ENCODE data around the gene FBLN2. TPM values are rescaled to one million over a fixed set of nuclear protein-coding genes. Genes with fewer than 3 reads are reported as not detected.

The FBLN2 gene
- total RNA-seq, 4 donors from 2014 or later: 25.3 to 93.8 (median 47.6) TPM

DNA sequence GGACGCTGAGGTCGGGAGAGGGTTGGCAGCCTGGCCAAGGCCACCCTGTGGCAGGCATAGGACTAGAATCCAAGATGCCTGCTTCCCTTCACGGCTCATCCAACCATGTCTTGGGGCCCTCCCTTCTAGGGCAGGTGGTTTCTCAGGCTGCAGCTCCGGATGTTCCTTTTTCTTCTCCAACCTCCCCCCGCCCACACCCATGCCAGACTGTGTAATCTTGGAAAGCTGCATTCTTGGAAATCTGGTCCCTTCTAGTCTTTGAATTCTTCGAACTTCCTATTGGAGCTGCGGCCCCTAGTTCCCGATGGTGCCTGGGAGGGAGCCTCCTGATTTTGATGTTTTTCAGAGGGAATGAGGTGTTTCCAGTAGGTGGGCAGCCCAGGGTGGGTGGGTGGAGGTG, 109.8 kb downstream of the FBLN2 start:
- Histone ChIP-seq H3K36me3 (no peaks in the 10 kb centered on the region), H3K27ac (no peak overlapping the region), H3K27me3 (peaks cover 53% of the 10 kb centered on the region), H3K4me3 (no peak overlapping the region), H3K9me3 (no peaks in the 10 kb centered on the region), H3K4me1 (peaks cover 15% of the 10 kb centered on the region)
- TF ChIP-seq CTCF (IDR thresholded peaks at IDR 0.05) (no peak), EP300 (IDR thresholded peaks at IDR 0.05) (no peak), POLR2A (IDR thresholded peaks at IDR 0.05) (no peak), POLR2AphosphoS5 (IDR thresholded peaks at IDR 0.05) (no peak)
- 68% methylated on average over 8 of the region's 8 CpGs for WGBS
- no peak for DNase-seq (ENCODE audit: low spot score in 2 of 2)

GRCh38 chr3:13659221-13659969, 110.5 kb downstream of the FBLN2 start:
- H3K4me3 ChIP-seq: no peak overlapping the region
- no peak overlapping the region for H3K27ac ChIP-seq
- no peak for DNase-seq (ENCODE audit: low spot score in 2 of 2)
- H3K27me3 ChIP-seq: peaks cover 48% of the 10 kb centered on the region
- H3K9me3 ChIP-seq: no peaks in the 10 kb centered on the region
- no peaks in the 10 kb centered on the region for H3K36me3 ChIP-seq
- TF ChIP-seq POLR2A (IDR thresholded peaks at IDR 0.05) (no peak), EP300 (IDR thresholded peaks at IDR 0.05) (no peak), CTCF (IDR thresholded peaks at IDR 0.05) (no peak), POLR2AphosphoS5 (IDR thresholded peaks at IDR 0.05) (no peak)
- H3K4me1 ChIP-seq: peaks cover 15% of the 10 kb centered on the region
- 74% methylated on average over 12 of the region's 12 CpGs for WGBS

DNA sequence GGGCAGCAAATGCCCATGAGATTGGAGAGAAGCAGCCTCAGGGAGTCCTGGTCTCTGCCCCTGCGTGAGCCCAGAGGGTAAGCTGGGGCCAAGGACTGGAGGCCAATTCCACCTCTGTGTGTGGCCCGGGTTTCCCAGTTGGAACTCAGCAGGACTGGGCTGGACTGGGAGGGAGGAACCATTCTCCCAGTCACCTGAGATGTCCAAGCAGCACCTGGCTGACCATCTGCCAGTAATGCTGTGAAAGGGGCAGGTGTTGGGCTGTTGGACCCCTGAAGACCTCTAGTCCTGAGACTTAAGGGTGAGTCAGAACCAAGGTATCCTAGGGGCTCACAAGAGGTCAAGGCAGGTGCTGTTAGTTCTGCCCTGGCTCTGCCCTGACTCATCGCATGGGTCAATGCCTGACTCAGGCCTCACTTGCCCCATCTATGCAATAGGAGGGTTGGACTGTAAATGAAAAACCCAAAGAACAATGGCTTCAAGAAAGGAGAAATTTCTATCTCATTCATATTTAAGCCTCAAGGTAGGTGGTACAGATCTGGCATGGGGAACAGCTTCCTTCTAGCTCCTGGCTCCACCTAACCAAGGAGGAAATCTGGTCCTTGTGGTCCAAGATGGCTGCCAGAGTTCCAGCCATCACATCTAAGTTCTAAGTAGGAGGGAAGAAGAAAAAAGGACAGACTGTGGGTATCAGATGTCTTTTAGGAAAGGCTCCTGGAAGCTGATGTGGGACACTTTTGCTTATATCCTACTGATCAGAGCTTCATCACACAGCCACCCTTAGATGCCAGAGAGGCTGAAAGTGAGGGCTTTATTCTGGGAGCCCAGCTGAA, 111.3 kb downstream of the FBLN2 start:
- 91% methylated on average over 1 of the region's 3 CpGs for WGBS
- Histone ChIP-seq H3K4me3 (no peak overlapping the region), H3K27me3 (peaks cover 39% of the 10 kb centered on the region), H3K27ac (no peak overlapping the region), H3K4me1 (peaks cover 9% of the 10 kb centered on the region), H3K9me3 (no peaks in the 10 kb centered on the region), H3K36me3 (no peaks in the 10 kb centered on the region)
- TF ChIP-seq POLR2A (IDR thresholded peaks at IDR 0.05) (no peak), EP300 (IDR thresholded peaks at IDR 0.05) (no peak), POLR2AphosphoS5 (IDR thresholded peaks at IDR 0.05) (no peak)
- DNase-seq (ENCODE audit: low spot score in 2 of 2): no peak

DNA sequence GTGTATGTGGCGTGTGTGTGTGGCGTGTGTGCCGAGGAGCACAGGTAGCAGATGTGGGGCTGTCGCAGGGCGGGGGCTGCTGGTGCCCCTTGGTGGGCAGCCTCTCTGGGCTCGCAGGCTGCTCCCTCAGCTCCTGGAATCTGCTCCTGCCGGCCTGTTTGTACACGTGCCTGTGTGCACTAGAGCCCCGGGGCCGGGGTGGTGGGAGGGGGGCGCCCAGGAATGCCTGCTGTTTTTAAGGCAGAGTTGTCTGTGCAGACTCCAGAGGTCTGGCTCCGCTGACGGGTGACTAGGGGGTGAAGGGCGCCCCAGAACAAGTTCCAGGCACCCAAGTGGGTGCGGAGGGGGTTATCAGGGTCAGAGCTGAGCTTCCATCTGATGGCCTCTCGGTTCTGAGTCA, 112.2 kb downstream of the FBLN2 start:
- H3K9me3 ChIP-seq: no peaks in the 10 kb centered on the region

GRCh38 chr3:13662238-13662847, 113.4 kb downstream of the FBLN2 start:
- DNase-seq (ENCODE audit: low spot score in 2 of 2): no peak
- TF ChIP-seq CTCF (IDR thresholded peaks at IDR 0.05) (no peak), POLR2A (IDR thresholded peaks at IDR 0.05) (no peak), EP300 (IDR thresholded peaks at IDR 0.05) (no peak), POLR2AphosphoS5 (IDR thresholded peaks at IDR 0.05) (no peak)
- Histone ChIP-seq H3K9me3 (no peaks in the 10 kb centered on the region), H3K4me3 (no peak overlapping the region), H3K4me1 (peaks cover 5% of the 10 kb centered on the region), H3K27me3 (peaks cover 42% of the 10 kb centered on the region), H3K27ac (no peak overlapping the region), H3K36me3 (no peaks in the 10 kb centered on the region)
- 87% methylated on average over 21 of the region's 22 CpGs for WGBS

More for the DNA sequence above, 112.2 kb downstream of the FBLN2 start:
- WGBS: 76% methylated on average over 16 of the region's 16 CpGs
- no peak for TF ChIP-seq EP300 (IDR thresholded peaks at IDR 0.05)
- TF ChIP-seq POLR2A (IDR thresholded peaks at IDR 0.05): no peak
- TF ChIP-seq CTCF (IDR thresholded peaks at IDR 0.05): no peak
- no peak for TF ChIP-seq POLR2AphosphoS5 (IDR thresholded peaks at IDR 0.05)
- DNase-seq (ENCODE audit: low spot score in 2 of 2): no peak
- no peaks in the 10 kb centered on the region for H3K36me3 ChIP-seq
- H3K27ac ChIP-seq: no peak overlapping the region
- no peak overlapping the region for H3K4me3 ChIP-seq
- peaks cover 5% of the 10 kb centered on the region for H3K4me1 ChIP-seq
- peaks cover 41% of the 10 kb centered on the region for H3K27me3 ChIP-seq

Data from suprapubic skin (tissue), 4 donors.